Measurements from ENCODE around the gene FAM117B.

The FAM117B gene

DNA sequence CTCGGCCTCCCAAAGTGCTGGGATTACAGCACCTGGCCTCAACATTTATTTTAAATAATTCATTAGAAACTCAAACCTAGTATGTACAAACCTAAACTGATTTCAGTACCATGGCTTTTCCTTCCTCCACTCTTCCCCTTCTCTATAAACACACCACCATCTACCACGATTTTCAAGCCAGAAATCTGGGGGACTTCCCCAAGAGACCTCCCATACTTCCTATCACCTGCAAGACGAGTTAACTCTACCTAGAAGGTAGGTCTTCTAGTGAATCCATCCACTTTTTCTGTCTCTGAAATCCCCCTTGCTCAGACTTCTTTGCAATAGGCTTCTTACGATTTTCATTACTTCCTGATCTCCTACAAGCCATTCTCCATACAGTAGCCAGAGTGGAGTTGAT lies 7.7 kb upstream of the FAM117B start:
- DNase-seq (ENCODE audit: extremely low read depth, low read depth), result no peak
- TF ChIP-seq, protein P1, sequence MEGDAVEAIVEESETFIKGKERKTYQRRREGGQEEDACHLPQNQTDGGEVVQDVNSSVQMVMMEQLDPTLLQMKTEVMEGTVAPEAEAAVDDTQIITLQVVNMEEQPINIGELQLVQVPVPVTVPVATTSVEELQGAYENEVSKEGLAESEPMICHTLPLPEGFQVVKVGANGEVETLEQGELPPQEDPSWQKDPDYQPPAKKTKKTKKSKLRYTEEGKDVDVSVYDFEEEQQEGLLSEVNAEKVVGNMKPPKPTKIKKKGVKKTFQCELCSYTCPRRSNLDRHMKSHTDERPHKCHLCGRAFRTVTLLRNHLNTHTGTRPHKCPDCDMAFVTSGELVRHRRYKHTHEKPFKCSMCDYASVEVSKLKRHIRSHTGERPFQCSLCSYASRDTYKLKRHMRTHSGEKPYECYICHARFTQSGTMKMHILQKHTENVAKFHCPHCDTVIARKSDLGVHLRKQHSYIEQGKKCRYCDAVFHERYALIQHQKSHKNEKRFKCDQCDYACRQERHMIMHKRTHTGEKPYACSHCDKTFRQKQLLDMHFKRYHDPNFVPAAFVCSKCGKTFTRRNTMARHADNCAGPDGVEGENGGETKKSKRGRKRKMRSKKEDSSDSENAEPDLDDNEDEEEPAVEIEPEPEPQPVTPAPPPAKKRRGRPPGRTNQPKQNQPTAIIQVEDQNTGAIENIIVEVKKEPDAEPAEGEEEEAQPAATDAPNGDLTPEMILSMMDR (IDR thresholded peaks at IDR 0.05; ENCODE audit: low read depth, low read length), result no peak

DNA sequence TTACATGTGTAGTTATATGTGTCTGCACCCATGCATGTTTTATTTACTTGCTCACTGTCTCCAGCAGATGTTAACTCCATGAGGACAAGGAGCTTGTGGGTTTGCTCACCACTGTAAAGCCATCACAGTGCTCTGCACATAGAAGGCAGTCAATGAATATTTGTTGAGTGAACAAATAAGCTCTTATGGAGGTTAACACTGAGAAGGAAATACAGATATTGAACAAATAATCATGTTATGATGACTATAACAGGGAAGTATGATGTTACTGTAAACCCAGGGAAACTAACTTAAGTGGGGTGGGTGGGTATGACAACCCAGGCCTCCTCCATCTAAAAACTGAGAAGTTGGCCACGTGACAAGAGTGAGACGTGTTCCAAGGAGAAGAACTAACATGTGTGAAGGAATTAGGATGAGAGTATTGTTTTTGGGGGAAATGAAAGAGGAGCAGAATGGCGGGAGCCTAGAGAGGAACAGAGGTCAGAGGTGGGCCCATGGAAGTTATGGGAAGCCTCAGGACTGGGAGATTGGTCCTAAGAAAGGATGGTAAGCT lies 6.0 kb upstream of the FAM117B start:
- DNase-seq (ENCODE audit: extremely low read depth, low read depth), result no peak
- TF ChIP-seq, protein P1 (IDR thresholded peaks at IDR 0.05; ENCODE audit: low read depth, low read length), result no peak

DNA sequence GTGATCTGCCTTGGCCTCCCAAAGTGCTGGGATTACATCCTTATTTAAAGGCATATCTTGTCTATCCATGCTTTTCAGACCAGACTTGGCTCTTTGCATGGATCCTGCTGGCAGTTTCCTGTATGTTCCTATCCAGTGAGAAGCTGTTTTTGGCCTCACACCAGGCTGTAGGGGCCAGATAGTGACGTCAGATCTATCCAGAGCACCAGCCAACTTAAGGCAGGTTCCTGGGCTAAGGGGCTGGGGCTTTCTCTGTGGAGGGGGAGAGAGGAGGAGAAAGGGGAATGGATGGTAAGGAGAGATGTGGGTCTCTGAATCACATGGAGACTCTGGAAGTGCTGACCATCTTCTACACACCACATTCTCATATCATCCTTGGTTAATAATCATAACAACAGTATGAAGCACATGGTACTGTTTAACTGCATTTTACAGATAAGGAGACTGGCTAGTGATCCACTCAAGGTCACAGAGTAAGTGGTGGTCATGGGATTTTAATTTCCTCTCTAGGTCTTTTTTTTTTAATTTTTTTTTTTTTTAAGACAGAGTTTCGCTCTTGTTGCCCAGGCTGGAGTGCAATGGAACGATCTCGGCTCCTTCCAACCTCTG lies 2.0 kb upstream of the FAM117B start:
- TF ChIP-seq, protein P1 (IDR thresholded peaks at IDR 0.05; ENCODE audit: low read depth, low read length), result no peak
- no peak for DNase-seq (ENCODE audit: extremely low read depth, low read depth)

DNA sequence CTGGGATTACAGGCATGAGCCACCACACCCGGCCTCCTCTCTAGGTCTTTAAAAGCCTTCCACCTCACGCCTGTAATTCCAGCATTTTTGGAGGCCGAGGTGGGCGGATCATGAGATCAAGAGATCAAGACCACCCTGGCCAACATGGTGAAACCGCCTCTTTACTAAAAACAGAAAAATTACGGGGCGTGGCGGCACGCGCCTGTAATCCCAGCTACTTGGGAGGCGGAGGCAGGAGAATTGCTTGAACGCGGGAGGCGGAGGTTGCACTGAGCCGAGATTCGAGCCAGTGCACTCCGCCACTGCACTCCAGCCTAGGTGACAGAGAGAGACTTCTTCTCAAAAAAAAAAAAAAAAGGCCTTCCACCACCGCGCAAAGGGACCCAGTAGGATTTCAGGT lies 1.3 kb upstream of the FAM117B start:
- TF ChIP-seq, protein P1 (IDR thresholded peaks at IDR 0.05; ENCODE audit: low read depth, low read length), result no peak
- no peak for DNase-seq (ENCODE audit: extremely low read depth, low read depth)

DNA sequence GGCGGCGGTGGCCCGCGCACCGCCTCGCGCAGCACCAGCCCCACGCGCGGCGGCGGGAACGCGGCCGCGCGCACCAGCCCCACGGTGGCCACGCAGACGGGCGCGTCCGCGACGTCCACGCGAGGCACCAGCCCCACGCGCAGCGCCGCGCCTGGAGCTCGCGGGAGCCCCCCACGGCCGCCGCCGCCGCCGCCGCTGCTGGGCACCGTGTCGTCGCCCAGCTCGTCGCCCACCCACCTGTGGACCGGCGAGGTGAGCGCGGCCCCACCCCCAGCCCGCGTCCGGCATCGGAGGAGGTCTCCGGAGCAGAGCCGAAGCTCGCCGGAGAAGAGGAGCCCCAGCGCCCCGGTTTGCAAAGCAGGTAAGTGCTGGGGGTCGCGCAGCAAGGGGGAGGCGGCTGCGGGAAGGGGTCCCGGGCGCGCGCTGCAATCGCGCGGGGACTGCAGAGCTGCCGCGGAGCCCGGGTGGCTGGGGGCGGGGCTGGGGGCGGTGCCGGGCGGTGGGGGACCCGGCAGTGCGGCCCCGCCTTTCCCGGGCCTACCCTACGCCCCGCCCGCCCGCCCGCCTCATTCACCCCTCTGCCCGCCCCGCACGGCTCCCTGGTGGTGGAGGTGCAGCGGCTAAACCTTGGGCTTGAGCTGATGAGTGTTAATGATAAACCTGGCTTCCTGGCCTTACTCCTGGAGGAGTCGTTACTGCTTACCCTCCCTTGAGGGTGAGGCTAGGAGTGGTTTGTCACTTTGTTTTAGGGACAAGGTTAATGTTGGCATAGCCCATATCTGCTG lies 851 bp downstream of the FAM117B start:
- no peak for DNase-seq (ENCODE audit: extremely low read depth, low read depth)
- TF ChIP-seq, protein P1 (IDR thresholded peaks at IDR 0.05; ENCODE audit: low read depth, low read length), result no peak

DNA sequence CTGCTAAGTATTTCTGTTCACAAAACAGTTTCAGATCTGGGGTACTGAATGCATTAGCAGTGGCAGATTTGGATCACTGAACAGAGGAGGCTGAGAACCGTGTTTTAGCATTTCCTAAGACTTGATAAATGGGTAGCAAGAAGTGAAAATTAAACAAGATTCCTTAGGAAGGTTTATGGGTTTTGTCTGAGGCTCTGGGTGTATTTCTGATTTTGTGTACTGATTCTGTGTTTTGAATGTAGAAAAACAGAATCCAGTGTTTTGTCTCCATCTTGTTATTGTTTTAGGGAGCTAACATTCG lies 1.4 kb downstream of the FAM117B start:
- TF ChIP-seq, protein P1 (IDR thresholded peaks at IDR 0.05; ENCODE audit: low read depth, low read length), result no peak
- no peak for DNase-seq (ENCODE audit: extremely low read depth, low read depth)

DNA sequence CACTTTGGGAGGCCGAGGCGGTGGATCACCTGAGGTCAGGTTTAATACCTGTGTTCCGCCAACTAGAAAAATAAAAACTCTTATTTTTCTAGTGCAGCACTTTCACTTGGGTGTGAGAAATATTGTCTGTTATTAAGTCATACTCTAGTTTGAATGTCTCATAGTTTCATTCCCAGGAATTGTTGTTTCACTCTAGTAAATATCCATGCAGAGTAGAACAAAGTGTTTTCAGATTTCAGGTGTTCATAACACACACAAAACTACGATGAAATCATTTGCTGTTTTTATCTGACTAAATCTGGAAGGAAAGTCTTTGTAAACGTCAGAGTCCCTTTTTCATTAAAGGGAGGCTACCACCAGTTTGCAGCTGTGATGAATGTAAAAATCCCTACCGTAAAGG lies 4.0 kb downstream of the FAM117B start:
- TF ChIP-seq, protein P1 (IDR thresholded peaks at IDR 0.05; ENCODE audit: low read depth, low read length), result no peak
- DNase-seq (ENCODE audit: extremely low read depth, low read depth), result no peak

All from AG09319 (cell line).